Left lung (tissue), 10 donors: Measurements from ENCODE around the gene MAN1A1. TPM values are rescaled to one million over a fixed set of nuclear protein-coding genes. Genes with fewer than 3 reads are reported as not detected.

ENCODE experiments used
- ATAC-seq: fragments of 200-7000 bp; cut with Tn5 transposase; one replicate; pipeline ENCODE4 v1.9.1; 2020; ENCODE audit warnings: moderate library complexity
- DNase-seq, 4 donors: peaks; one replicate each; pipeline ENCODE4 v3.0.0-alpha.2; 2013 to 2020
- H3K27ac ChIP-seq, 2 donors: fragments of 200-600 bp; sonication (generic) in 1 of 2; one replicate each; pipeline versions ENCODE4 v1.5.0 to v1.8.0; 2020 to 2021
- H3K27me3 ChIP-seq, 2 donors: fragments of 200-600 bp; sonication (generic) in 1 of 2; one replicate each; pipeline versions ENCODE4 v1.5.0 to v1.8.0; 2020 to 2021
- H3K36me3 ChIP-seq, 2 donors: fragments of 200-600 bp; sonication (generic) in 1 of 2; one replicate each; pipeline versions ENCODE4 v1.5.0 to v1.8.0; 2020 to 2021
- H3K4me1 ChIP-seq, 2 donors: fragments of 200-600 bp; one replicate each; pipeline ENCODE4 v1.8.0; 2021
- H3K4me3 ChIP-seq, 2 donors: fragments of 200-600 bp; sonication (generic) in 1 of 2; one replicate each; pipeline versions ENCODE4 v1.5.0 to v1.8.0; 2020 to 2021; ENCODE audit warnings: mild to moderate bottlenecking in 1 of 2
- H3K9me3 ChIP-seq, 2 donors: fragments of 200-600 bp; sonication (generic) in 1 of 2; one replicate each; pipeline versions ENCODE4 v1.5.0 to v1.8.0; 2020 to 2021
- CTCF ChIP-seq, 2 donors: fragments of 200-600 bp; sonication (generic) in 1 of 2; IDR thresholded peaks; one replicate each; pipeline versions ENCODE4 v1.5.0 to v1.8.0; 2021; ENCODE audit warnings: antibody characterized with exemption in 2 of 2
- intact Hi-C, 2 donors: fragments of 100-400 bp; cut with DNase I; formaldehyde crosslinking; loops; one replicate each; pipeline versions ENCODE4 v1.11.2 to v1.14.2; 2022
- polyA plus RNA-seq, 6 donors: library from polyadenylated mRNA; unstranded; fragments of 120-200 nt; gene quantifications; one replicate each; pipeline ENCODE4 v1.2.1, GENCODE V29; 2013; ENCODE audit not compliant: insufficient read length in 6 of 6
- total RNA-seq, 2 donors: library from RNA; stranded (reverse); fragmentation: NEBNext Ultra II Directional; extraction: Animal tissue kit (Norgen Biotek cat#: 25700); gene quantifications; one replicate each; pipeline ENCODE4 v1.2.1, GENCODE V29; 2021
- donor health status: DM: no; HTN: yes; CAD: no.
- donor health status: DM: no; HTN: no; CAD: no.

MAN1A1 gene
- total and polyA plus RNA-seq, 8 donors, result 49.6 to 76.6 (median 58.1) TPM

- DNase-seq, result no peak
- peaks cover 0 to 59% of the 10 kb centered on the region in 2 donors for H3K36me3 ChIP-seq
These were observed 159.4 kb downstream of the MAN1A1 start for GRCh38 chr6:119190176-119190575.

GRCh38 chr6:119189498-119189897 lies 160.1 kb downstream of the MAN1A1 start:
- Histone ChIP-seq H3K27ac (no peak overlapping the region), H3K9me3 (no peaks in the 10 kb centered on the region), H3K4me1 (no peaks in the 10 kb centered on the region), H3K4me3 (no peak overlapping the region), H3K36me3 (peaks cover 0 to 60% of the 10 kb centered on the region in 2 donors), H3K27me3 (no peaks in the 10 kb centered on the region)
- ATAC-seq, result no peak
- intact Hi-C loops, result no loop called here
- no peak for TF ChIP-seq CTCF (IDR thresholded peaks at IDR 0.05)
- DNase-seq, result no peak

More at GRCh38 chr6:119190176-119190575, 159.4 kb downstream of the MAN1A1 start:
- H3K9me3 ChIP-seq, result no peaks in the 10 kb centered on the region
- TF ChIP-seq CTCF (IDR thresholded peaks at IDR 0.05), result no peak
- H3K27ac ChIP-seq, result no peak overlapping the region
- ATAC-seq, result no peak
- intact Hi-C loops, result no loop called here
- no peaks in the 10 kb centered on the region for H3K4me1 ChIP-seq
- H3K27me3 ChIP-seq, result no peaks in the 10 kb centered on the region
- H3K4me3 ChIP-seq, result no peak overlapping the region

- intact Hi-C loops, result no loop called here
- no peak for ATAC-seq
- no peak for TF ChIP-seq CTCF (IDR thresholded peaks at IDR 0.05)
- no peak for DNase-seq
- H3K27me3 ChIP-seq, result no peaks in the 10 kb centered on the region
- no peak overlapping the region for H3K27ac ChIP-seq
- no peak overlapping the region for H3K4me3 ChIP-seq
- H3K36me3 ChIP-seq, result peaks cover 0 to 51% of the 10 kb centered on the region in 2 donors
- H3K9me3 ChIP-seq, result no peaks in the 10 kb centered on the region
- no peaks in the 10 kb centered on the region for H3K4me1 ChIP-seq
These were observed 162.0 kb downstream of the MAN1A1 start for GRCh38 chr6:119187596-119187995.

- DNase-seq (no peak), ATAC-seq (no peak)
- no peak overlapping the region for H3K27ac ChIP-seq
- no peaks in the 10 kb centered on the region for H3K27me3 ChIP-seq
- TF ChIP-seq CTCF (IDR thresholded peaks at IDR 0.05), result no peak
- no peaks in the 10 kb centered on the region for H3K4me1 ChIP-seq
- peaks cover 0 to 42% of the 10 kb centered on the region in 2 donors for H3K36me3 ChIP-seq
- intact Hi-C loops, result no loop called here
- no peak overlapping the region for H3K4me3 ChIP-seq
- H3K9me3 ChIP-seq, result no peaks in the 10 kb centered on the region
These were observed 163.1 kb downstream of the MAN1A1 start for GRCh38 chr6:119186490-119186889.

GRCh38 chr6:119184008-119184648 lies 165.4 kb downstream of the MAN1A1 start:
- peaks cover 0 to 52% of the 10 kb centered on the region in 2 donors for H3K36me3 ChIP-seq
- no peaks in the 10 kb centered on the region for H3K9me3 ChIP-seq
- no peak for TF ChIP-seq CTCF (IDR thresholded peaks at IDR 0.05)

More at GRCh38 chr6:119184008-119184648, 165.4 kb downstream of the MAN1A1 start:
- no peak overlapping the region for H3K4me3 ChIP-seq
- H3K4me1 ChIP-seq, result no peaks in the 10 kb centered on the region
- intact Hi-C loops, result no loop called here
- ATAC-seq (no peak), DNase-seq (no peak)
- H3K27ac ChIP-seq, result no peak overlapping the region
- H3K27me3 ChIP-seq, result no peaks in the 10 kb centered on the region
